ENCODE data around the gene SPAAR.

DNA sequence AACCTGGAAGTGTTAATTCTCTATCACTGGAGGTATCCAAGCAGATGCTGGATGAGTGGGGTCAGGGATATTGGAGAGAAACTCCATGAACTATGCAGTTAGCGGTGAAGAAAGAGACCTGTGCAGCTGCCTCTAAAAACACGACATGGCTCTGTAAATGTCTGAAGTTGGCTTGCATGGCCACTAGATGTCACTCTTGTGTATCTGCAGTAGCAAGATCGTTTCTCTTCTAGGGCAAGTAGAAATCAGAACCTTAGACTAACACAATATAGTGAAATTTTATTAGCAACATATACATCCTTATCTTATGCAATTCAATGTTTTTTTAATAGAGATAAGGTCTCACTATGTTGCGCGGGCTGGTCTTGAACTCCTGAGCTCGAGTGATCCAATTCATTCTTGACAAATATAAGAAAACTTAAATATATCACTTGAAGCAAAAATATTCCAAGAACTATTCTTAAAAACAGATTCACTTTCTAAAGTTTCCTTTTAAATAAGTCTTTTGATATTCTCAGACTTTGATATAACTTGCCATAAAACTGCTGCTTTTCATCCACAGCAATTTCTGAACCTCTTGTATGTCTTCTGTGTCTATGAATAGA is 45.8 kb downstream of the SPAAR start:
- TF ChIP-seq, protein P1, sequence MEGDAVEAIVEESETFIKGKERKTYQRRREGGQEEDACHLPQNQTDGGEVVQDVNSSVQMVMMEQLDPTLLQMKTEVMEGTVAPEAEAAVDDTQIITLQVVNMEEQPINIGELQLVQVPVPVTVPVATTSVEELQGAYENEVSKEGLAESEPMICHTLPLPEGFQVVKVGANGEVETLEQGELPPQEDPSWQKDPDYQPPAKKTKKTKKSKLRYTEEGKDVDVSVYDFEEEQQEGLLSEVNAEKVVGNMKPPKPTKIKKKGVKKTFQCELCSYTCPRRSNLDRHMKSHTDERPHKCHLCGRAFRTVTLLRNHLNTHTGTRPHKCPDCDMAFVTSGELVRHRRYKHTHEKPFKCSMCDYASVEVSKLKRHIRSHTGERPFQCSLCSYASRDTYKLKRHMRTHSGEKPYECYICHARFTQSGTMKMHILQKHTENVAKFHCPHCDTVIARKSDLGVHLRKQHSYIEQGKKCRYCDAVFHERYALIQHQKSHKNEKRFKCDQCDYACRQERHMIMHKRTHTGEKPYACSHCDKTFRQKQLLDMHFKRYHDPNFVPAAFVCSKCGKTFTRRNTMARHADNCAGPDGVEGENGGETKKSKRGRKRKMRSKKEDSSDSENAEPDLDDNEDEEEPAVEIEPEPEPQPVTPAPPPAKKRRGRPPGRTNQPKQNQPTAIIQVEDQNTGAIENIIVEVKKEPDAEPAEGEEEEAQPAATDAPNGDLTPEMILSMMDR (IDR thresholded peaks at IDR 0.05; ENCODE audit: insufficient read depth, low read length, poor library complexity, severe bottlenecking): peak; percentile 82
- TF ChIP-seq EZH2phosphoT487 (conservative IDR thresholded peaks at IDR 0.05; ENCODE audit: low read length): no peak

All from SU-DHL-6 (cell line).